ENCODE measurements around the gene RABL2A.
"Not testable (repeated sequence)": the region's sequence is repeated elsewhere in the genome, so short reads cannot be mapped to it uniquely, and the experiment has no call there.

Gene RABL2A

GRCh38 chr2:113690871-113691270, 63.8 kb downstream of the RABL2A start:
- not testable (repeated sequence) for DNase-seq

Data from NCI-H1694 treated with DMSO at 0.1 percent for 48 hours (cell line).